GM21786 (cell line): ENCODE measurements around the gene FAM83G.

Experiments
- ATAC-seq: cut with Tn5 transposase; IDR thresholded peaks from one replicate; pipeline ENCODE4 v1.9.1; 2021; ENCODE audit not compliant: unreplicated experiment

The FAM83G gene

GRCh38 chr17:19010729-19011505, 6.4 kb upstream of the FAM83G start:
- no peak for ATAC-seq

- no peak for ATAC-seq
Measured at GRCh38 chr17:19009970-19010369, 5.4 kb upstream of the FAM83G start.

- no peak for ATAC-seq
Measured at GRCh38 chr17:19006698-19007097, 2.1 kb upstream of the FAM83G start.

- ATAC-seq, result no peak
Measured at GRCh38 chr17:19005789-19006430, 1.3 kb upstream of the FAM83G start.

- ATAC-seq, result no peak
Measured at GRCh38 chr17:19005137-19005773, 691 bp upstream of the FAM83G start.

GRCh38 chr17:19003543-19004420, 782 bp downstream of the FAM83G start:
- ATAC-seq, result no peak

GRCh38 chr17:19002805-19003542, 1.6 kb downstream of the FAM83G start:
- ATAC-seq, result no peak

GRCh38 chr17:19001907-19002590, 2.5 kb downstream of the FAM83G start:
- no peak for ATAC-seq

- no peak for ATAC-seq
Measured at GRCh38 chr17:19000531-19001325, 3.8 kb downstream of the FAM83G start.

- no peak for ATAC-seq
Measured at GRCh38 chr17:18999911-19000310, 4.7 kb downstream of the FAM83G start.

- no peak for ATAC-seq
Measured at GRCh38 chr17:18999394-18999793, 5.2 kb downstream of the FAM83G start.

GRCh38 chr17:18997650-18998196, 6.8 kb downstream of the FAM83G start:
- no peak for ATAC-seq

- no peak for ATAC-seq
Measured at GRCh38 chr17:18996458-18996857, 8.1 kb downstream of the FAM83G start.

- ATAC-seq, result no peak
Measured at GRCh38 chr17:18995220-18995619, 9.3 kb downstream of the FAM83G start.

- no peak for ATAC-seq
Measured at GRCh38 chr17:18994631-18995030, 9.9 kb downstream of the FAM83G start.

- no peak for ATAC-seq
Measured at GRCh38 chr17:18993905-18994526, 10.5 kb downstream of the FAM83G start.

GRCh38 chr17:18992454-18993130, 12.0 kb downstream of the FAM83G start:
- ATAC-seq, result no peak
